ENCODE results near the gene PDLIM1.
A peak's percentile ranks its signal among the peaks of the same experiment; 100 is the strongest.

PDLIM1 gene

DNA sequence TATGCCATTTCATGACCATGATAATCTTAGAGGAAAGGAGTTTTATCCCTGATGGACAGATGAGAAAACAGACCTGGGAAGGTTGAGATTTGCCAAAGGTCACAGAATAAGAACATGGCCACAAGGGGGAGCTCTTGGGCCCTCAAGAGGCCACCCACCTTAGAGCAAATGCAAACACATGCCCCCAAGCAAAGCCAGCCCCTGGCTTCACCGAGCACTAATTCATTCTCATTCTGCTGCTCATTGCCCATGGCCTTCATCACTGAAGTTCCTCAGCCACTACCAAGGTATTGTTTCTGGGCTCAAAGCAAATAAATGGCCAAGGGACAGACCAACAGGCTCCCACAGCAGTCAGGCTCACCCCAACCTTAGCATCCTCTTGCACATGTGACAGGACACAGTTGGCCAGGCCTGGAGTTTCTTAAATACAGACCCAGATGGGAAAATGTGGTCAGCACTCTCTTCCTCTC is 44.2 kb downstream of the PDLIM1 start:
- no peak for TF ChIP-seq PPARA (CRISPR knock-in tag; IDR thresholded peaks at IDR 0.05; ENCODE audit: borderline replicate concordance)
- TF ChIP-seq CSDC2 (CRISPR knock-in tag; IDR thresholded peaks at IDR 0.05) = 0 out of 2 replicates have a peak, but pooled peaks have one; percentile 69
- TF ChIP-seq ZFP3 (CRISPR knock-in tag; IDR thresholded peaks at IDR 0.05) = no peak
- no peak for TF ChIP-seq ZNF565 (CRISPR knock-in tag; conservative IDR thresholded peaks at IDR 0.05; ENCODE audit: low read depth)
- TF ChIP-seq SNAI2 (CRISPR knock-in tag; IDR thresholded peaks at IDR 0.05) = 0 out of 2 replicates have a peak, but pooled peaks have one; percentile 17
- no peak for TF ChIP-seq ZNF70 (CRISPR knock-in tag; IDR thresholded peaks at IDR 0.05)
- no peak for TF ChIP-seq OSR1 (CRISPR knock-in tag; IDR thresholded peaks at IDR 0.05)
- ATAC-seq = peak; percentile 77

DNA sequence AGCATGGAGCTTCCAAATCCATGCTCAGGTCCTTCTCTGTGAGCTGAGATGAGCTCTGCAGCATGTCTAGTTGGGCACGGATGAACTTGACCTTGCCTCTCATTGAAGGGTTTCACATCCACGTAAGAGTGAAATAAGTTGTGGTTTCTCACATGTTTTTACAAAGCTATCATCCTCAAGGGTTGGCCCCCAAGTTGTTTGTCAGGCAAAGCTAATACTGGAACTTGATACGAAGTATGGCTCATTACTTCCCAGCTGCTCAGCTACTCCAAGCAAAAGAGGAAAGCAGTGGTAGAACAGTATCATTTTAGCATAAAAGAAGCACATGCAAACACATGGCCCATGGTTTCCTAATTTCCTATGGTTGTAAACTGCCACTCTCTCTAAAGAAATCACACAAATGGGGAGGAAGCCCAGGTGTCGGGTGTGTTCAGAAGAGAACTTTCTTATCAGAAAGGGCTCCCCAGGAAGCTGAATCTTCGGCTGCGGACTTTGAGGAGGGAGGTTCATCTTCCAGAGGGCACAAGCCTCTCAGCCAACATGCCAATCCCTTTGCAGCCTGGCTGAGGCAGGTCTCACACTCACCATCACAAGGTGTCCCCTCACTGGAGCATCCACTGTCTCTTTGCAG is 45.3 kb downstream of the PDLIM1 start:
- TF ChIP-seq CSRNP3 (CRISPR knock-in tag; IDR thresholded peaks at IDR 0.05) (no peak), RARB (CRISPR knock-in tag; IDR thresholded peaks at IDR 0.05) (no peak), ISL1 (CRISPR knock-in tag; IDR thresholded peaks at IDR 0.05) (no peak)
- TF ChIP-seq, protein P1, sequence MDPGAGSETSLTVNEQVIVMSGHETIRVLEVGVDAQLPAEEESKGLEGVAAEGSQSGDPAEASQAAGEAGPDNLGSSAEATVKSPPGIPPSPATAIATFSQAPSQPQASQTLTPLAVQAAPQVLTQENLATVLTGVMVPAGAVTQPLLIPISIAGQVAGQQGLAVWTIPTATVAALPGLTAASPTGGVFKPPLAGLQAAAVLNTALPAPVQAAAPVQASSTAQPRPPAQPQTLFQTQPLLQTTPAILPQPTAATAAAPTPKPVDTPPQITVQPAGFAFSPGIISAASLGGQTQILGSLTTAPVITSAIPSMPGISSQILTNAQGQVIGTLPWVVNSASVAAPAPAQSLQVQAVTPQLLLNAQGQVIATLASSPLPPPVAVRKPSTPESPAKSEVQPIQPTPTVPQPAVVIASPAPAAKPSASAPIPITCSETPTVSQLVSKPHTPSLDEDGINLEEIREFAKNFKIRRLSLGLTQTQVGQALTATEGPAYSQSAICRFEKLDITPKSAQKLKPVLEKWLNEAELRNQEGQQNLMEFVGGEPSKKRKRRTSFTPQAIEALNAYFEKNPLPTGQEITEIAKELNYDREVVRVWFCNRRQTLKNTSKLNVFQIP (CRISPR knock-in tag; IDR thresholded peaks at IDR 0.05; ENCODE audit: borderline replicate concordance, low read depth) = no peak
- no peak for ATAC-seq

DNA sequence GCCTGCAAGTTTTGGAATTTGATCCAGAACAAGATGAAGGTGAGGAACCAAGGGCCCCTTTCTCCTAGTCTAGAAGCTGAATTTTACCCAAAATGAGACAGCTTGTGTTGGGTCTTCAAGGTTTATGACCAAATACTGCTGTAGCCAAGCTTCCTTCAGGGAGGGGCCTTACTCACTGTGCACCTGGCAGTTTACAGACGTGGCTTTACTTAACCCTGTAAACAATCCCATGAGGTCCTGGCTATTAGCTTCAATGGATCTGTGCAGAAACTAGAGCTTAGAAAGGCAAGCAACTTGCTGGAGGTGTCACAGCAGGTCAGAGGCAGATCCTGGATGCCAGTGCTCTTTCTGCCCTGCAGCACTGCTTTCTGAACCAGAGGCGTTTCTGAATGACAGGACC is 46.7 kb downstream of the PDLIM1 start:
- TF ChIP-seq SNAI2 (CRISPR knock-in tag; IDR thresholded peaks at IDR 0.05) (no peak), BACH2 (CRISPR knock-in tag; IDR thresholded peaks at IDR 0.05; ENCODE audit: borderline replicate concordance) (no peak), CSDC2 (CRISPR knock-in tag; IDR thresholded peaks at IDR 0.05) (no peak), ZFP3 (CRISPR knock-in tag; IDR thresholded peaks at IDR 0.05) (no peak), ZNF8 (CRISPR knock-in tag; IDR thresholded peaks at IDR 0.05) (no peak), GLIS3 (CRISPR knock-in tag; IDR thresholded peaks at IDR 0.05) (no peak), ZNF565 (CRISPR knock-in tag; conservative IDR thresholded peaks at IDR 0.05; ENCODE audit: low read depth) (no peak), OSR1 (CRISPR knock-in tag; IDR thresholded peaks at IDR 0.05) (no peak), PPARA (CRISPR knock-in tag; IDR thresholded peaks at IDR 0.05; ENCODE audit: borderline replicate concordance) (no peak), ESRRG (CRISPR knock-in tag; IDR thresholded peaks at IDR 0.05) (no peak), ARNTL (CRISPR knock-in tag; IDR thresholded peaks at IDR 0.05; ENCODE audit: borderline replicate concordance, low read depth) (no peak), CSRNP3 (CRISPR knock-in tag; IDR thresholded peaks at IDR 0.05) (no peak), TOX (CRISPR knock-in tag; IDR thresholded peaks at IDR 0.05; ENCODE audit: borderline replicate concordance) (no peak), TCF4 (CRISPR knock-in tag; IDR thresholded peaks at IDR 0.05; ENCODE audit: borderline replicate concordance) (no peak), ZNF70 (CRISPR knock-in tag; IDR thresholded peaks at IDR 0.05) (no peak), ZFP30 (CRISPR knock-in tag; IDR thresholded peaks at IDR 0.05) (no peak), ISL1 (CRISPR knock-in tag; IDR thresholded peaks at IDR 0.05) (no peak), TSHZ2 (CRISPR knock-in tag; IDR thresholded peaks at IDR 0.05) (no peak)
- TF ChIP-seq, protein P2, sequence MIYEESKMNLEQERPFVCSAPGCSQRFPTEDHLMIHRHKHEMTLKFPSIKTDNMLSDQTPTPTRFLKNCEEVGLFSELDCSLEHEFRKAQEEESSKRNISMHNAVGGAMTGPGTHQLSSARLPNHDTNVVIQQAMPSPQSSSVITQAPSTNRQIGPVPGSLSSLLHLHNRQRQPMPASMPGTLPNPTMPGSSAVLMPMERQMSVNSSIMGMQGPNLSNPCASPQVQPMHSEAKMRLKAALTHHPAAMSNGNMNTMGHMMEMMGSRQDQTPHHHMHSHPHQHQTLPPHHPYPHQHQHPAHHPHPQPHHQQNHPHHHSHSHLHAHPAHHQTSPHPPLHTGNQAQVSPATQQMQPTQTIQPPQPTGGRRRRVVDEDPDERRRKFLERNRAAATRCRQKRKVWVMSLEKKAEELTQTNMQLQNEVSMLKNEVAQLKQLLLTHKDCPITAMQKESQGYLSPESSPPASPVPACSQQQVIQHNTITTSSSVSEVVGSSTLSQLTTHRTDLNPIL (CRISPR knock-in tag; IDR thresholded peaks at IDR 0.05; ENCODE audit: low read depth) = no peak
- TF ChIP-seq, protein P1 (CRISPR knock-in tag; IDR thresholded peaks at IDR 0.05; ENCODE audit: borderline replicate concordance, low read depth) = no peak
- ATAC-seq = no peak
